Activated naive CD8-positive, alpha-beta T cell treated with anti-CD3 and anti-CD28 coated beads, Interleukin-2, amount 10 ng/mL, durations not matched to agents 7 days and 5 days (primary cell): ENCODE results near the gene SEPTIN10. TPM values are rescaled to one million over a fixed set of nuclear protein-coding genes. Genes with fewer than 3 reads are reported as not detected.

ENCODE experiments used
- ATAC-seq: fragments of 150-1000 bp; cut with Tn5 transposase; one replicate; pipeline ENCODE4 v1.10.0; 2021; ENCODE audit warnings: low read depth, moderate library complexity
- POLR2A ChIA-PET: fragments of 350-600 bp; sonication (Branson Sonifier 250); formaldehyde crosslinking; loops from one replicate; lab custom pipeline; 2021; ENCODE audit warnings: antibody characterized with exemption; lab: Charles Lee
- DNase-seq: peaks from one replicate; pipeline ENCODE4 v3.0.0; 2021
- H3K27ac Mint-ChIP-seq: one replicate; pipeline ENCODE4 v1.8.0; 2022; ENCODE audit warnings: mild to moderate bottlenecking, mixed read lengths
- H3K27me3 Mint-ChIP-seq: one replicate; pipeline ENCODE4 v1.8.0; 2022; ENCODE audit warnings: mild to moderate bottlenecking, moderate library complexity, mixed read lengths
- H3K36me3 Mint-ChIP-seq: one replicate; pipeline ENCODE4 v1.8.0; 2021; ENCODE audit warnings: mild to moderate bottlenecking, mixed read lengths
- H3K4me1 Mint-ChIP-seq: one replicate; pipeline ENCODE4 v1.8.0; 2021; ENCODE audit warnings: mixed read lengths
- H3K4me3 Mint-ChIP-seq: one replicate; pipeline ENCODE4 v1.8.0; 2022; ENCODE audit warnings: mild to moderate bottlenecking, moderate library complexity, mixed read lengths
- H3K9me3 Mint-ChIP-seq: one replicate; pipeline ENCODE4 v1.8.0; 2021; ENCODE audit warnings: mixed read lengths
- total RNA-seq, 2 experiments: library from RNA; stranded (reverse); gene quantifications; one replicate each; pipeline ENCODE4 v1.2.3, GENCODE V29; 2021

SEPTIN10 gene
- total RNA-seq, 2 experiments from 2014 or later: 0.31 to 0.61 TPM

GRCh38 chr2:109535217-109535946, 78.4 kb downstream of the SEPTIN10 start:
- no peak for DNase-seq
- POLR2A ChIA-PET: no interaction called here
- no peaks in the 10 kb centered on the region for H3K9me3 Mint-ChIP-seq
- H3K27me3 Mint-ChIP-seq: peaks cover 7% of the 10 kb centered on the region
- no peak for ATAC-seq
- H3K27ac Mint-ChIP-seq: no peak overlapping the region
- no peak overlapping the region for H3K4me3 Mint-ChIP-seq
- H3K36me3 Mint-ChIP-seq: no peaks in the 10 kb centered on the region
- H3K4me1 Mint-ChIP-seq: no peaks in the 10 kb centered on the region

DNA sequence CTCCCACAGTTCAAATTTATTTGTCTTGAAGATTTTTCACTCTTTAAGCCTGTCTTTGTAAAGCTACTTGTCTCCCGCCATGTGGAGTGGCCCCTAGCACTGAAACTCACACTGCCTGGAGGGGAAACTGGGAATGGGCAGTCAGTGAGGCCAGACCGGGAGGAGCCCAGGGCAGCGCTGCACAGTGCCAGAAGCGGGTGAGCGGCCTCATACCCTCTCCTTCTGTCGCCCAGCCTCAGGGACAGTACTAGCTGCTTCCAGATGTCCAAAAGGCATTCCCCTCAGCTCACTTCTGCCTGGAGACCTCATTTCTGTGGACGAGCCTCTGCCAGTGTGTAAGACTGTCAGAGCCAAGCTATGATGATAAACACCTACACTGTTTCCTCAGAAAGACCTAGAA, 79.9 kb downstream of the SEPTIN10 start:
- H3K4me3 Mint-ChIP-seq: no peak overlapping the region
- no peaks in the 10 kb centered on the region for H3K36me3 Mint-ChIP-seq
- H3K4me1 Mint-ChIP-seq: no peaks in the 10 kb centered on the region
- H3K27ac Mint-ChIP-seq: no peak overlapping the region
- H3K27me3 Mint-ChIP-seq: peaks cover 8% of the 10 kb centered on the region
- ATAC-seq: no peak
- H3K9me3 Mint-ChIP-seq: no peaks in the 10 kb centered on the region
- POLR2A ChIA-PET: no interaction called here
- DNase-seq: no peak

DNA sequence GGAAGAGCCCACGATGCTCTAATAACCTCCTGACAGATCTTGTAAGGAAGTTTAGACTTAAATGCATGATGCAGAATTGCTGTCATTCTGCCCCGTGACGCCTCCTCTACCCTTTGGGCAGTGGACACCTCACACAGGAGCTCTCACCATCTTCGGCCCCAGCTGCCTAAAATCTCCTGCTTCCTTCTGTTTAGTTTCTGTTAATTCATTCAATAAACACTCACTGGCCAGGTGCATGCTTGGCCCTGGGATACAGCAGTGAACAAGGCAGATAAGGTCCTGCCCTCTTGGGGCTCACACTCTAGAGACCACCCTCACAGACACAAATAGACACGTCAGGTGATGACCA, 81.1 kb downstream of the SEPTIN10 start:
- ATAC-seq: no peak
- Mint-ChIP-seq H3K27ac (no peak overlapping the region), H3K9me3 (no peaks in the 10 kb centered on the region), H3K4me3 (no peak overlapping the region), H3K27me3 (peaks cover 8% of the 10 kb centered on the region), H3K4me1 (no peaks in the 10 kb centered on the region), H3K36me3 (no peaks in the 10 kb centered on the region)
- POLR2A ChIA-PET: no interaction called here
- no peak for DNase-seq

- Mint-ChIP-seq H3K9me3 (no peaks in the 10 kb centered on the region), H3K36me3 (no peaks in the 10 kb centered on the region), H3K4me3 (no peak overlapping the region), H3K27me3 (peaks cover 8% of the 10 kb centered on the region), H3K27ac (no peak overlapping the region), H3K4me1 (no peaks in the 10 kb centered on the region)
- POLR2A ChIA-PET: no interaction called here
- ATAC-seq (no peak), DNase-seq (no peak)
Measured at GRCh38 chr2:109531896-109532727, 81.7 kb downstream of the SEPTIN10 start.

DNA sequence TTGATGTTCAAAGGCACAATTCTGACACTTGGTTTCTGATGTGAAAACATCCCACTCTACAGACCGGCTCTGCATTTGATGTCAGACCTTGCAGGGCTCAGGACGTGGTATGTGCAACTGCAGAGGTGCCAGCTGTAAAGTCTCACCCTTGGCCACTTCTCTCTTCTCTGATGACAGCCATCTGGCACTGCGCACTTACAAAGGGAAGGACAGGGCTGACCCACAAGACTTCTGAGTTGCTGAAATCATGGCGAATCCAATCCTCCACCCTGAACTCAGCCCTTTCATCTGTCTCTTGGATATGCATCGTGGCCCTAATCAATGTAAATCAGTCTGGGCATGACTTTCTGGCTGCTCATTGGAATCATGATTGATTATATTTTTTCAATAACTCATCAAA, 82.5 kb downstream of the SEPTIN10 start:
- no peaks in the 10 kb centered on the region for H3K4me1 Mint-ChIP-seq
- POLR2A ChIA-PET: no interaction called here
- ATAC-seq (no peak), DNase-seq (no peak)
- H3K27me3 Mint-ChIP-seq: peaks cover 8% of the 10 kb centered on the region
- no peaks in the 10 kb centered on the region for H3K36me3 Mint-ChIP-seq
- no peak overlapping the region for H3K4me3 Mint-ChIP-seq
- no peak overlapping the region for H3K27ac Mint-ChIP-seq
- H3K9me3 Mint-ChIP-seq: no peaks in the 10 kb centered on the region

DNA sequence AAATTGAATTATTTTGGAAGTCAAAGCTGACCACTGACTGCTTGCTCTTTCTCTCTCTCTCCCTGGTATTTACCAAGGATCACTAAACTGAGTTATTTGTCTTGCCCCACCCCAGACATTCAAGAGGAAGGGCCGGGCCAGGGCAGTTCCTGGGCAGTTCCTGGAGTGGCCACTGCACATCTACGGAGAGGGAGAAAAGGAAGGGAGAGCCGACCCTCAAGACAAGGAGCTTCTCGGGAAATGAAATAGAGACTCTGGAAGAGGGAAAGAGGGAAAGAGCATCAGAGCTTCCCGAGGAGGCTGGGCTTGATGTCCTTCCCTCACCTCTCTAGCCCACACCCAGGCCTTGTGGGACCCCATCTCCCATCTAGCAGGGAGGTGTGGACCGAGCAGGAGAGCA, 83.1 kb downstream of the SEPTIN10 start:
- Mint-ChIP-seq H3K27ac (no peak overlapping the region), H3K36me3 (no peaks in the 10 kb centered on the region), H3K27me3 (peaks cover 8% of the 10 kb centered on the region), H3K4me1 (no peaks in the 10 kb centered on the region), H3K9me3 (no peaks in the 10 kb centered on the region), H3K4me3 (no peak overlapping the region)
- DNase-seq (no peak), ATAC-seq (no peak)
- POLR2A ChIA-PET: no interaction called here

DNA sequence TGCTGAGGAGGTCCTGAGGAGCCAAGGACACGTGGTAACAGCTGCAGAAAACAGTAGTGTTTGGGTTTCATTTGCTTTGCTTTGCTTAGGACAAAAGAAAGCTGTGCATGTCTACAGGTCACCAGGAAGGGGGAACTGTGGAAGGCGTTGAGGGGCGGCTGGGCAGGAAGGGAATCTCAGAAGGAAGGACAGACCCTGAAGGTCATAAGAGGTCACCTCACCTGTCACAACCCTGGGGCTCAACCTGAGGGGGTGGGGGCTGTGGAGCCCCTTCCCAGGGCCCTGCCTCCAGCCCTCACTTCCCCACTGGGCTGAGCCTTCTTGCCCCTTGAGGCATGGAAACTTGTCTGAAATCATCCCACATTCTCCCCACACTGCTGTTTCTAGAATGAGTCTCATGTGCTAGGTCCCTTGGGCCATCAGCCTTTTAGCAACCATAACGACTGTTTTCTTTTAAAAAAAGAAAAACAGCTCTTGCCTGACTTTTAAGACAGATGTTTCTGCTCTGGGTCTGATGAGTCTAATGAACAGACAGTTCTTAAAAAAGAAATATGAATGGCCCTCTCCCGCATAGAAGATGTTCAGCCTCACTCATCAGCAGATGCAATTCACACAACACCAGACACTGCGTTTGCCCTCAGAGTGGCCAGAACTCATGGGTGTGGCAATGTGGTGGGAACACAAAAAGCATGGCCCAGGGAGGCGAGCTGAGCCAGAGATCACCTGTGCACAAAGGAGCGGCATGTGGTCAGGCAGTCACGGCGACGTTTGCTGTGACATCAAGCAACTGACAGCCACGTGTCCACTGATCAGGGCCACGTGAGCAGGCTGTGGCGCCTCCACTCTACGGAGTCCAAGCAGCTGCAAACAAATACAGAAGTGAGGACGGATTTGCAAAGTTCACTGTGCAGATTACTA, 84.0 kb downstream of the SEPTIN10 start:
- H3K36me3 Mint-ChIP-seq: no peaks in the 10 kb centered on the region
- H3K27ac Mint-ChIP-seq: no peak overlapping the region
- H3K4me3 Mint-ChIP-seq: no peak overlapping the region
- DNase-seq (no peak), ATAC-seq (no peak)
- H3K27me3 Mint-ChIP-seq: peaks cover 6% of the 10 kb centered on the region
- no peaks in the 10 kb centered on the region for H3K4me1 Mint-ChIP-seq
- H3K9me3 Mint-ChIP-seq: no peaks in the 10 kb centered on the region
- POLR2A ChIA-PET: no interaction called here

- H3K4me1 Mint-ChIP-seq: no peaks in the 10 kb centered on the region
- H3K27ac Mint-ChIP-seq: no peak overlapping the region
- POLR2A ChIA-PET: no interaction called here
- no peak overlapping the region for H3K4me3 Mint-ChIP-seq
- peaks cover 6% of the 10 kb centered on the region for H3K27me3 Mint-ChIP-seq
- H3K9me3 Mint-ChIP-seq: no peaks in the 10 kb centered on the region
- ATAC-seq (no peak), DNase-seq (no peak)
- H3K36me3 Mint-ChIP-seq: no peaks in the 10 kb centered on the region
Measured at GRCh38 chr2:109528811-109529501, 84.8 kb downstream of the SEPTIN10 start.

- H3K9me3 Mint-ChIP-seq: no peaks in the 10 kb centered on the region
- DNase-seq: no peak
- H3K4me3 Mint-ChIP-seq: no peak overlapping the region
- H3K36me3 Mint-ChIP-seq: no peaks in the 10 kb centered on the region
- H3K27ac Mint-ChIP-seq: no peak overlapping the region
- no peaks in the 10 kb centered on the region for H3K4me1 Mint-ChIP-seq
- POLR2A ChIA-PET: no interaction called here
- H3K27me3 Mint-ChIP-seq: peaks cover 6% of the 10 kb centered on the region
- ATAC-seq: no peak
Measured at GRCh38 chr2:109527846-109528705, 85.7 kb downstream of the SEPTIN10 start.

DNA sequence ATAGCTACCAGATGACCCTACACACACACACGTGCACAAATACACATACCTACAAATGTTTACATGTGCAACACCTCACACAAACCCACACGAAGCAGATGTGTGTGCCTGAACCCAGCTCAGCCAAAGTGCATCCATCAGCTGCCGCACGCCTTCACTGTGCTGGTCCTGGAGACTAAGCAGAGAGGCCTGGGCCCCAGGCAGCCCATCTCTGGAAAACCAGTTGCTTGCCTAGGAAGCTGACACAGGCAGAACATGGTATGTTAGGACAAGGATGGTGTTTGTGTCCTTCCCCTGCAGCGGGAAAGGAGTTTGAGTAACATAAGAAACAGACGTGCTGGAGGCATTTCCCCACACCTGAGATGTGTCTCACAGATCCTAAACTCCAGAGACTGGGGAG, 86.7 kb downstream of the SEPTIN10 start:
- DNase-seq: no peak

GRCh38 chr2:109526442-109526970, 87.3 kb downstream of the SEPTIN10 start:
- Mint-ChIP-seq H3K4me1 (no peaks in the 10 kb centered on the region), H3K27ac (no peak overlapping the region), H3K9me3 (no peaks in the 10 kb centered on the region), H3K36me3 (no peaks in the 10 kb centered on the region), H3K27me3 (peaks cover 4% of the 10 kb centered on the region), H3K4me3 (no peak overlapping the region)
- DNase-seq (no peak), ATAC-seq (no peak)
- POLR2A ChIA-PET: no interaction called here

More for the DNA sequence above, 86.7 kb downstream of the SEPTIN10 start:
- POLR2A ChIA-PET: no interaction called here
- ATAC-seq: no peak
- no peak overlapping the region for H3K4me3 Mint-ChIP-seq
- H3K27ac Mint-ChIP-seq: no peak overlapping the region
- no peaks in the 10 kb centered on the region for H3K36me3 Mint-ChIP-seq
- peaks cover 4% of the 10 kb centered on the region for H3K27me3 Mint-ChIP-seq
- H3K4me1 Mint-ChIP-seq: no peaks in the 10 kb centered on the region
- H3K9me3 Mint-ChIP-seq: no peaks in the 10 kb centered on the region

DNA sequence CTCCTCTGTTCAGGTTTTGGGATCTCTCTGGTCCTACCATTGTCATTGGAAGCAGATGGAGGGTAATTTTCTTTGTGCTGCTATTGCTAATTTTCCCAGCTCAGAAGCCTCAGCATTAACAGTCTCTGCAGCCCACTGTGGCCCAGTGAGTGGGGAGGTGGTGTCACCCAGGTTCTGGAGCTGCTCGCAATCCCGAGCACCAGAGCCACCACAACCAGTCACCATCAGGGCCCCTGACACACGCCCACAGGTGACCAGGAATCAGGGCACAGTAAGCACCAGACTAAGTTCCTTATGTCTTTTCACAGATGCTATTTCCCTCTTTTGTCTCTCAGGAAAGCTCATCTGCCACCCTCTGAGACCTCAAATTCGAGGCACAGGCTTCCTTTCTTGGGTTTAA, 87.9 kb downstream of the SEPTIN10 start:
- Mint-ChIP-seq H3K27me3 (peaks cover 4% of the 10 kb centered on the region), H3K36me3 (no peaks in the 10 kb centered on the region), H3K4me1 (no peaks in the 10 kb centered on the region), H3K4me3 (no peak overlapping the region), H3K9me3 (no peaks in the 10 kb centered on the region), H3K27ac (no peak overlapping the region)
- POLR2A ChIA-PET: no interaction called here
- ATAC-seq (no peak), DNase-seq (no peak)
